ENCODE measurements around the gene TRAF4.

DNA sequence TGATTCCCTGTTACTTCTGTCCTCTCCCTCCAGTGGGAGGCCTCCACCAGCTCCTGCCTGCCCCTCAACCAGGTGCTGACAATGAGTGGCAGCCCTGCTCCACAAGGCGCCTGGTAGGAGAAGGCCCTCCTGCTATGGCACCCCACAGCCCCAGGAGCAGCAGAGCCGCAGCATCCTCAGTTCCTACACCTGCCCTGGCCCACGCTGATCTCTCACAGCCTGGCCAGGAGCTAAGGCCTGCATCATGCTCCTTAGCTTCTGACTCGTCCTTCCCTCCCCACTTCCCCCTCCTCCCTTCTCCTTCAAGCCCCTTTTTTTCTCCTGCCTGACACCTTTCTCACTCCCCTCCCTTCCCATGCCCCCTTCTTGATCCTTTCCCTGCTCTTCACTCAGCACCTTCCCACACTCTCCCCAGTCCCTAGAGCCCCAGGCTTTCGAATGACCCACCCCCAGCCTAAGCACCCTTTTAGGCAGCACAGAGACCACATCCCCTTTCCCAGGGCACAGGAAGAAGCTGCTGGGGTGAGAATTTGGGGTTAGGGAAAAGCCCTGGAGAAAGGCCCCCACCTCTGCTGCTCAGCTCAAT lies 38.6 kb upstream of the TRAF4 start:
- TF ChIP-seq CTCF (IDR thresholded peaks at IDR 0.05) (no peak), POLR2AphosphoS5 (IDR thresholded peaks at IDR 0.05) (no peak), POLR2A (IDR thresholded peaks at IDR 0.05) (no peak), EP300 (IDR thresholded peaks at IDR 0.05) (no peak)
